Measurements from ENCODE around the gene NHLH1.

Gene NHLH1

GRCh38 chr1:160346958-160347357 lies 19.9 kb upstream of the NHLH1 start:
- H3K9me3 Mint-ChIP-seq = no peaks in the 10 kb centered on the region
- no peaks in the 10 kb centered on the region for H3K27me3 Mint-ChIP-seq
- no peak overlapping the region for H3K27ac Mint-ChIP-seq
- peaks cover 26% of the 10 kb centered on the region for H3K4me1 Mint-ChIP-seq
- H3K4me3 Mint-ChIP-seq = no peak overlapping the region
- peaks cover 12% of the 10 kb centered on the region for H3K36me3 Mint-ChIP-seq

GRCh38 chr1:160351629-160352028 lies 15.2 kb upstream of the NHLH1 start:
- no peaks in the 10 kb centered on the region for H3K9me3 Mint-ChIP-seq
- peaks cover 20% of the 10 kb centered on the region for H3K36me3 Mint-ChIP-seq
- no peak overlapping the region for H3K27ac Mint-ChIP-seq
- no peaks in the 10 kb centered on the region for H3K27me3 Mint-ChIP-seq
- no peak overlapping the region for H3K4me3 Mint-ChIP-seq
- peaks cover 9% of the 10 kb centered on the region for H3K4me1 Mint-ChIP-seq

DNA sequence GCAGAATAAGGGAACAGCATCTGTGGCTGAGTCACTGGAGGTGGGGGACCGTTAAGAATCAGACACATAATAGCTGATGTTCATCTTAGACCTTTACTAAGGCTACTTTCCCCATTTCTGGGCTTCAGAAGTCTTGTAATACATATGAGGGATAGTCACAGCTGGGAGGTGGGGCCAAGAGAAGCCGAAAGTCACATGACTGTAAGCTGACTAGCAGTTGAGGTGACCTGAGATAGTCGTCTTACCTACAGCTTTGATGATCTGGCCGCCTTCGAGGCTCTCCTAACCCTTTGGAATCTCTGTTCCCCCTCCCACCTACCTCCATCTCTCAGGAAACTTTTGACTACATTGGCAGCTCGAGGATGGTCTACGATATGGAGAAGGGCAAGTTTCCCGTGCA lies 14.3 kb upstream of the NHLH1 start:
- H3K4me3 Mint-ChIP-seq = no peak overlapping the region
- H3K9me3 Mint-ChIP-seq = no peaks in the 10 kb centered on the region
- H3K27ac Mint-ChIP-seq = no peak overlapping the region
- H3K27me3 Mint-ChIP-seq = no peaks in the 10 kb centered on the region
- peaks cover 18% of the 10 kb centered on the region for H3K36me3 Mint-ChIP-seq
- no peaks in the 10 kb centered on the region for H3K4me1 Mint-ChIP-seq

- no peak overlapping the region for H3K27ac Mint-ChIP-seq
- H3K36me3 Mint-ChIP-seq = peaks cover 22% of the 10 kb centered on the region
- H3K9me3 Mint-ChIP-seq = no peaks in the 10 kb centered on the region
- no peaks in the 10 kb centered on the region for H3K4me1 Mint-ChIP-seq
- H3K27me3 Mint-ChIP-seq = no peaks in the 10 kb centered on the region
- H3K4me3 Mint-ChIP-seq = no peak overlapping the region
Measured at GRCh38 chr1:160353223-160353622, 13.6 kb upstream of the NHLH1 start.

- no peaks in the 10 kb centered on the region for H3K9me3 Mint-ChIP-seq
- no peaks in the 10 kb centered on the region for H3K4me1 Mint-ChIP-seq
- H3K27ac Mint-ChIP-seq = no peak overlapping the region
- H3K4me3 Mint-ChIP-seq = no peak overlapping the region
- H3K36me3 Mint-ChIP-seq = peaks cover 25% of the 10 kb centered on the region
- no peaks in the 10 kb centered on the region for H3K27me3 Mint-ChIP-seq
Measured at GRCh38 chr1:160354388-160354985, 12.4 kb upstream of the NHLH1 start.

GRCh38 chr1:160357286-160358002 lies 9.4 kb upstream of the NHLH1 start:
- Mint-ChIP-seq H3K4me3 (no peak overlapping the region), H3K36me3 (peaks cover 23% of the 10 kb centered on the region)

GRCh38 chr1:160358073-160358472 lies 8.8 kb upstream of the NHLH1 start:
- H3K9me3 Mint-ChIP-seq = no peaks in the 10 kb centered on the region
- H3K27me3 Mint-ChIP-seq = no peaks in the 10 kb centered on the region
- H3K36me3 Mint-ChIP-seq = peaks cover 21% of the 10 kb centered on the region
- no peak overlapping the region for H3K4me3 Mint-ChIP-seq
- H3K4me1 Mint-ChIP-seq = no peaks in the 10 kb centered on the region
- H3K27ac Mint-ChIP-seq = peak overlapping the region; percentile 73

More at GRCh38 chr1:160357286-160358002, 9.4 kb upstream of the NHLH1 start:
- Mint-ChIP-seq H3K4me1 (no peaks in the 10 kb centered on the region), H3K27ac (no peak overlapping the region), H3K27me3 (no peaks in the 10 kb centered on the region), H3K9me3 (no peaks in the 10 kb centered on the region)

GRCh38 chr1:160359559-160360226 lies 7.2 kb upstream of the NHLH1 start:
- Mint-ChIP-seq H3K27ac (no peak overlapping the region), H3K4me1 (no peaks in the 10 kb centered on the region), H3K4me3 (no peak overlapping the region), H3K36me3 (peaks cover 16% of the 10 kb centered on the region), H3K9me3 (no peaks in the 10 kb centered on the region), H3K27me3 (no peaks in the 10 kb centered on the region)

DNA sequence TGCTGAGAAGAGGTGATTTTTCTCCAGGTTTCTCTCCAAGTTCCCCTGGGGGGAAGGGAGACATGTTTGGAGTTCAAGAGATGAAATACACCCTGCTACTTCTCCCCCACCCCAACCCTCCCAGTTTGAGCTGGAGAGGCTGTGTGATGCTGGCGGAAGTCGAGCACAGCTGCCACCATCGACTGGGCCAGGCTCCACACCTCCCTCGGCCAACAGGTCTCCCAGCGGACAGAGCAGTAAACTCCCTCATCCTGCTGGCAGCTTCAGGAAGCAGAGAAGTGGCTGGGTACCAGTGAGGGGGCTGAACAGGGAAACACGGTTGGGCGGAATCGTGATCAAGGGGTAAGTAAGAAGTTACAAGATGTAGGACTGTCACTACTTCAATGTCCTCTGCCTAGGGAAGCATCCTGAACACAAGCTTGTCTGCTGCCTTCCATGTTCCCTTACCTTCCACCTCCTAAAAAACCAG lies 6.6 kb upstream of the NHLH1 start:
- Mint-ChIP-seq H3K27me3 (no peaks in the 10 kb centered on the region), H3K9me3 (no peaks in the 10 kb centered on the region), H3K4me3 (no peak overlapping the region), H3K36me3 (peaks cover 14% of the 10 kb centered on the region), H3K4me1 (no peaks in the 10 kb centered on the region), H3K27ac (no peak overlapping the region)

GRCh38 chr1:160361199-160361598 lies 5.7 kb upstream of the NHLH1 start:
- Mint-ChIP-seq H3K4me1 (no peaks in the 10 kb centered on the region), H3K9me3 (no peaks in the 10 kb centered on the region), H3K27me3 (no peaks in the 10 kb centered on the region), H3K4me3 (no peak overlapping the region), H3K27ac (no peak overlapping the region), H3K36me3 (peaks cover 13% of the 10 kb centered on the region)

DNA sequence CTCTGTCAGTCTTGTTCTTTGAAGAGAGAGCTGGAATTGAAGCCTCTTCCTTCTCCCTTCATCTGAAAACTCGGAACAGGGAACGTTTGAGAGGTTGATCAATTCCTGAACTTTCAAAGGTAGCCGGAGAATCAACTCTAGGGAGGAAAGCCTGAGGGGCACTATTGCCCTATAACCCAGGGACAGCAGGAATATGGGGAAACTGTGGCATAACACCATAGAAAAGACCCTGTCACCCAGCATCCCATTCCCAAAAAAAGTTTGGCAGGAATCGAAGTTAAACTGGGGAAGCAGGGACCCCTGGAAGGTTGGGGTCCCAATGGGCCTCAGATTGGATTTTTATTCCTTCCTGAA lies 5.1 kb upstream of the NHLH1 start:
- Mint-ChIP-seq H3K27ac (peak overlapping the region; percentile 78), H3K9me3 (no peaks in the 10 kb centered on the region), H3K4me1 (no peaks in the 10 kb centered on the region), H3K36me3 (peaks cover 13% of the 10 kb centered on the region), H3K4me3 (no peak overlapping the region), H3K27me3 (no peaks in the 10 kb centered on the region)

DNA sequence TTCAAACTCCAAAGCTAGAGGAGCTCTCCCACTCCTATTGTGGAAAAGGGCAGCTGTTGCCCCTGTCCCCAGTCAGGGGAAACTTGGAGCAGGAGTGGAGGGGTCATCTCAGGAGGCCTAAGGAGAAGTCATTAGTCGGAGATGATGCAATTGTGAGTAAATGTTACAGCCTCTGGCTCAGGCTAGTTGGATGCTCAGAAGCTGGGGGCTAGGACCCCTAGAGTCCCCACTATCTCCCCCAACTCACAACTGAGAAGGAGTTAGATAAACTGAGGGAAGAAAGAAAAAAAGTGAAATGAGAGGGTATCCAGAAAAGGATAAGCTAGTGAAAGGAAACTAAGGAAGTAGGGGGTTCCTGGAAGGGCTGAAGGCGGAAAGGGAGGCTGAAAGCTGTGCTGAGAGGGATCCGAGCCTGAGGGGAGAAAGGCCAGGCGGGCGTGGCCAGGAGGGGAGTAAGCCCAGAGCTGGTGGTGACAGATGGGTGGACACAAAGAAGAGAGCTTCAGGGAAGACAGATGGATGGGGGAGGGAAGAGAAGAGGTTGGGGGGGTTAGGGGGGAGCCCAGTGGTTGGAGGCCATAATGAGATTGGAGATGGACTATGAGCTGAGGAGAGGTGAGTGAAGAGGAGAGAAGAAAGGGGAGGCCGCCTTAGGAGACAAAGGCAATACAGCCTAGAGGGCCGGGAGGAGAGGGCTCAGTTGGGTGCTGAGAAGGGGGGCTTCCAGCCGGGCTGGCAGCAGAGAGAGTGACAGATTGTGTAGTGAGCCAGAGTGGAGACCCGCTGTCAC lies 4.5 kb upstream of the NHLH1 start:
- H3K9me3 Mint-ChIP-seq = no peaks in the 10 kb centered on the region
- H3K36me3 Mint-ChIP-seq = peaks cover 11% of the 10 kb centered on the region
- no peaks in the 10 kb centered on the region for H3K4me1 Mint-ChIP-seq
- H3K27me3 Mint-ChIP-seq = no peaks in the 10 kb centered on the region
- H3K27ac Mint-ChIP-seq = peak overlapping the region; percentile 78
- H3K4me3 Mint-ChIP-seq = no peak overlapping the region

GRCh38 chr1:160363010-160363409 lies 3.9 kb upstream of the NHLH1 start:
- H3K4me1 Mint-ChIP-seq = no peaks in the 10 kb centered on the region
- H3K27ac Mint-ChIP-seq = peak overlapping the region; percentile 47
- no peak overlapping the region for H3K4me3 Mint-ChIP-seq
- no peaks in the 10 kb centered on the region for H3K9me3 Mint-ChIP-seq
- no peaks in the 10 kb centered on the region for H3K27me3 Mint-ChIP-seq
- peaks cover 8% of the 10 kb centered on the region for H3K36me3 Mint-ChIP-seq

DNA sequence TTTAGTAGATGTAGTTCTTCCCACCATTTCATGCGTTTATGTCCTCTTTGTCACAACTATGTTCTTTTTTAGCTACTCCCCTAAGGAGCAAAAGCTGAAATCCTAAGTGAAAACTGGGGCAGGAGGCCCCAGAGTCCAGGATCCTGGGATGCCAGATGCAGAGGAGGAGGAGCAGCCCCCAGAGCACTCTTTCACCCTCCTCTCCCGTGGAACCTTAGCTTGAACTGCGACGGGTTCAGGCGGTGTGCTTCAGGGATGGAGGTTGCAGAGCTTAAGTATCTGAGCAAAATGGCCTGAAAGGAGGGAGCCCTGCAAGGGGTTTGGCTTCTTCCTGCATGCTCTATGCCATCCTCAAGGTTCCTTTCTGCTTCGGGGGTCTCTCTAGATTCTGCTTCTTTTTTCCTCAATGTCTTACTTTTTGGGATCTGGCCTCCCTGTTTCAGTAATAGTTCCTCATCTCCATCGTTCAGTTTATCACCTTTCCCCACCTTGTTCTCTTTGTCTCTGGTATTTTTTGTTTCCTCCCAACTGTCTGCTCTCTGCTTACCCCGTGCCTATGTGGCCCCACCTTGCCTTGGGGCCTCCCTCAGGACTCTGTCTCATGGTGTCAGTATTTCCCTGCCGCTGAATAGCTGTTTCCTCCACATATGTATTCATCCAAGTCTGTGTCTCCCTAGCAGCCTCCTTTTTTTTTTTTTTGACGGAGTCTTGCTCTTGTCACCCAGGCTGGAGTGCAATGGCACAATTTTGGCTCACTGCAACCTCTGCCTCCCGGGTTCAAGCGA lies 2.7 kb upstream of the NHLH1 start:
- Mint-ChIP-seq H3K27me3 (no peaks in the 10 kb centered on the region), H3K4me1 (no peaks in the 10 kb centered on the region), H3K36me3 (peaks cover 2% of the 10 kb centered on the region)

GRCh38 chr1:160365325-160365724 lies 1.5 kb upstream of the NHLH1 start:
- H3K36me3 Mint-ChIP-seq = peaks cover 2% of the 10 kb centered on the region
- H3K9me3 Mint-ChIP-seq = no peaks in the 10 kb centered on the region
- no peaks in the 10 kb centered on the region for H3K27me3 Mint-ChIP-seq
- no peak overlapping the region for H3K27ac Mint-ChIP-seq
- H3K4me3 Mint-ChIP-seq = no peak overlapping the region
- H3K4me1 Mint-ChIP-seq = no peaks in the 10 kb centered on the region

More for the DNA sequence above, 2.7 kb upstream of the NHLH1 start:
- Mint-ChIP-seq H3K27ac (no peak overlapping the region), H3K4me3 (no peak overlapping the region), H3K9me3 (no peaks in the 10 kb centered on the region)
